Measurements from ENCODE around the gene FEZF1. TPM values are rescaled to one million over a fixed set of nuclear protein-coding genes. Genes with fewer than 3 reads are reported as not detected.
A peak's percentile ranks its signal among the peaks of the same experiment; 100 is the strongest.

Gene FEZF1
- total RNA-seq, 5 donors from 2014 or later (not counting 1 experiment from before 2014, with no cell fraction given), result not detected

- Mint-ChIP-seq H3K27me3 (peaks cover 66 to 86% of the 10 kb centered on the region in 2 donors), H3K4me1 (peaks cover 0 to 6% (median 4%) of the 10 kb centered on the region in 3 donors), H3K36me3 (no peaks in the 10 kb centered on the region), H3K9me3 (peaks cover 0 to 4% (median 0%) of the 10 kb centered on the region in 3 donors), H3K27ac (no peak overlapping the region), H3K4me3 (no peak overlapping the region)
- ATAC-seq (replicated peaks in 1 of 4) (no peak), DNase-seq (no peak)
- Histone ChIP-seq H3K27ac (ENCODE audit: low read length) (no peak overlapping the region), H3K36me3 (ENCODE audit: control insufficient read depth in 2 of 2, extremely low read depth in 1 of 2, insufficient read depth in 1 of 2, low read length in 1 of 2) (no peaks in the 10 kb centered on the region), H3K4me1 (ENCODE audit: control insufficient read depth in 1 of 2, extremely low read depth in 1 of 2, insufficient read depth in 2 of 2, low read length in 2 of 2) (no peaks in the 10 kb centered on the region), H3K27me3 (replicated peaks in 1 of 2; ENCODE audit: control insufficient read depth in 2 of 2, extremely low read depth in 1 of 2, insufficient read depth in 2 of 2, low read length in 1 of 2) (peaks cover 18 to 57% of the 10 kb centered on the region in 2 experiments), H3K9me3 (no peaks in the 10 kb centered on the region), H3K4me3 (ENCODE audit: control insufficient read depth in 1 of 2, extremely low read depth in 1 of 2, low read length in 1 of 2) (no peak overlapping the region)
- 7% methylated on average over 13 of the region's 24 CpGs for WGBS (ENCODE audit: insufficient coverage)
- ChIA-PET CTCF (no interaction called here), POLR2A (no interaction called here)
Measured at GRCh38 chr7:122304996-122305421, 459 bp upstream of the FEZF1 start.

DNA sequence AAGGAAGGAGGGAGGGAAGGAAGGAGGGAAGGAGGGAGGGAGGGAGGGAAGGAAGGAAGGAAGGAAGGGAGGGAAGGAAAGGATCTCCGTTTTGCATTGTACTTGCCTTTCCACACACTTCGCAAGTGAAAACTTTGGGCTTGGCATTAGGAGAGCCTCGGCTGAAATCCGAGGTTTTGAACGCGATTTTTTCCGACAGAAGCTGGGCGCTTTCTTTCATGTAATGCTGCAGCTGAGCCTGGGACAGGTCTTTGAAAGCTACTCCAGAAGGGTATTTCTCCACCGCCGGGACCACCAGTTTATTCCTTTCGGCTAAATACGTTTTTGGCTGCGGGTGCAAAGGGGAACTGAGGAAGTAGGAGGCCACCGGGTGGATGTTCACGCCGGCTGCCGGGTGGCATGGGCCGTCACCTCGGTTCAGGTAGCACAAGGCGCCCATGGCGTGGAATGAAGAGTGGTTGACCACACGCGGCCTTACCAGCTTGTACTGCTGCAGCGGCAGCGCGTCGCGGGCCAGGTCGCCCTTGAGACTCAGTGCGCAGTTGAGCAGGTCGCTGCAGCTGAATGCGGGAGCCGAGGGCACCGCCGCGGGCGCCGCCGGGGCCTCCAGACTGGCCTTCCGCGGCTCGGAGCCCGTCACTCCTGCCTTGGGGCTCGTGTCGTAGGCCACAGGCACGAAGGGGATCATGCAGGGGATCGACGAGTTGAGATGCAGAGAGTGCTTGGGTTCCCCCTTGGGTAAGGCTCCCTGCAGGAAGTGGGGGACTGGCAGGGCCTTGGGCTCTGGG, 825 bp downstream of the FEZF1 start:
- Histone ChIP-seq H3K9me3 (no peaks in the 10 kb centered on the region), H3K4me1 (ENCODE audit: control insufficient read depth in 1 of 2, extremely low read depth in 1 of 2, insufficient read depth in 2 of 2, low read length in 2 of 2) (no peaks in the 10 kb centered on the region), H3K27me3 (replicated peaks in 1 of 2; ENCODE audit: control insufficient read depth in 2 of 2, extremely low read depth in 1 of 2, insufficient read depth in 2 of 2, low read length in 1 of 2) (peaks cover 22 to 58% of the 10 kb centered on the region in 2 experiments), H3K36me3 (ENCODE audit: control insufficient read depth in 2 of 2, extremely low read depth in 1 of 2, insufficient read depth in 1 of 2, low read length in 1 of 2) (no peaks in the 10 kb centered on the region), H3K27ac (ENCODE audit: low read length) (no peak overlapping the region), H3K4me3 (ENCODE audit: control insufficient read depth in 1 of 2, extremely low read depth in 1 of 2, low read length in 1 of 2) (no peak overlapping the region)
- Mint-ChIP-seq H3K27ac (no peak overlapping the region), H3K36me3 (no peaks in the 10 kb centered on the region), H3K27me3 (peaks cover 69 to 86% of the 10 kb centered on the region in 2 donors), H3K4me1 (peaks cover 0 to 2% (median 0%) of the 10 kb centered on the region in 3 donors), H3K4me3 (no peak overlapping the region), H3K9me3 (peaks cover 0 to 9% (median 0%) of the 10 kb centered on the region in 3 donors)
- ChIA-PET CTCF (no interaction called here), POLR2A (no interaction called here)
- DNase-seq, result no peak
- WGBS (ENCODE audit: insufficient coverage), result 8% methylated on average over 48 of the region's 48 CpGs
- ATAC-seq (replicated peaks in 1 of 4), result no peak

- Mint-ChIP-seq H3K27ac (no peak overlapping the region), H3K4me3 (no peak overlapping the region), H3K27me3 (peaks cover 70 to 89% of the 10 kb centered on the region in 2 donors), H3K4me1 (peaks cover 0 to 2% (median 0%) of the 10 kb centered on the region in 3 donors), H3K9me3 (peaks cover 0 to 9% (median 0%) of the 10 kb centered on the region in 3 donors), H3K36me3 (no peaks in the 10 kb centered on the region)
- Histone ChIP-seq H3K36me3 (ENCODE audit: control insufficient read depth in 2 of 2, extremely low read depth in 1 of 2, insufficient read depth in 1 of 2, low read length in 1 of 2) (no peaks in the 10 kb centered on the region), H3K4me1 (ENCODE audit: control insufficient read depth in 1 of 2, extremely low read depth in 1 of 2, insufficient read depth in 2 of 2, low read length in 2 of 2) (no peaks in the 10 kb centered on the region), H3K27me3 (replicated peaks in 1 of 2; ENCODE audit: control insufficient read depth in 2 of 2, extremely low read depth in 1 of 2, insufficient read depth in 2 of 2, low read length in 1 of 2) (peaks cover 25 to 58% of the 10 kb centered on the region in 2 experiments), H3K27ac (ENCODE audit: low read length) (no peak overlapping the region), H3K4me3 (ENCODE audit: control insufficient read depth in 1 of 2, extremely low read depth in 1 of 2, low read length in 1 of 2) (no peak overlapping the region), H3K9me3 (no peaks in the 10 kb centered on the region)
- 11% methylated on average over 3 of the region's 16 CpGs for WGBS (ENCODE audit: insufficient coverage)
- DNase-seq (no peak), ATAC-seq (replicated peaks in 1 of 4) (no peak)
- CTCF ChIA-PET, result no interaction called here
- POLR2A ChIA-PET, result no interaction called here
Measured at GRCh38 chr7:122302761-122303530, 1.6 kb downstream of the FEZF1 start.

DNA sequence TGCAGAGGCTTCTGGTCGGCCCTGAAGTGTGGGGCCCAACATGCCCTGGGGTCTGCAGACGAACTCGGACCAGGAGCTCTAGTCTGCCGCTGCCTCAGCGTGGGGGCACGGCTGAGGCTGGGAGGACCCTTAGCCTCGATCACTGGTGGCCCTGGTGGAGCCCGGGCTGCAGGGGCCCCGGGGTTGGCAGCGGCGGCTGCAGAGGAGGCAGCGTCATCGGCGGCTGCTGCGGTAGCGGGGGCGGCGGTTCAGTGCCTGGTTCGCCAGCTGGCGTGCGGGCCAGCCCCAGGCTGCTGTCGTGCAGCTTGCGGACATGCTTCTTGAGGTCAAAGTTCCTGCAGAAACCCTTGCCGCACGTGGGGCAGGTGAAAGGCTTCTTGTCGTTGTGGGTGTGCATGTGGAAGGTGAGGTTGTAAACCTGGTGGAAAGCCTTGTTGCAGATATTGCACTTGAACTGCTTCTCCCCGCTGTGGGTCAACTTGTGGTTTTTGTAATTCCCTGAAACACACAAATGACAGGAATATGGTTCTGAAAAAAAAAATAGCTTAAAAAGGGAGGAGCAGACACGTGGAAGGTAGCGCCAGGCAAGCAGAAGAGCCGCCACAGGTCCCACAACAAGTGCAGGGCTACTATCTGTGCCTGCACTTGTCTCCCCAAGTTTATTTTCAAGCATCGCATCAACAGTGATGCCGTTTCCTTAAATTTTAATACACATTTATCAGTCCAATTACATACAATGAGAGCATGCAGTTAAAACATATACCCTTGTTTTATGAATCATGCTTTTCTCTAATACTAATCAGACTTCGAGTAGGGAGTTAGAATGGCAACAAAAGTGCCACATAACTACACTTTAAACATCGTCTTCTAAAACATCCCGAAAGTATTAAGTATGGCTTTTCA, 2.4 kb downstream of the FEZF1 start:
- Histone ChIP-seq H3K27me3 (replicated peaks in 1 of 2; ENCODE audit: control insufficient read depth in 2 of 2, extremely low read depth in 1 of 2, insufficient read depth in 2 of 2, low read length in 1 of 2) (peaks cover 23 to 56% of the 10 kb centered on the region in 2 experiments), H3K27ac (ENCODE audit: low read length) (no peak overlapping the region), H3K4me3 (ENCODE audit: control insufficient read depth in 1 of 2, extremely low read depth in 1 of 2, low read length in 1 of 2) (no peak overlapping the region), H3K9me3 (no peaks in the 10 kb centered on the region), H3K36me3 (ENCODE audit: control insufficient read depth in 2 of 2, extremely low read depth in 1 of 2, insufficient read depth in 1 of 2, low read length in 1 of 2) (no peaks in the 10 kb centered on the region), H3K4me1 (ENCODE audit: control insufficient read depth in 1 of 2, extremely low read depth in 1 of 2, insufficient read depth in 2 of 2, low read length in 2 of 2) (no peaks in the 10 kb centered on the region)
- 10% methylated on average over 30 of the region's 35 CpGs for WGBS (ENCODE audit: insufficient coverage)
- no peak for ATAC-seq (replicated peaks in 1 of 4)
- DNase-seq, result no peak
- CTCF ChIA-PET, result no interaction called here
- H3K36me3 Mint-ChIP-seq, result no peaks in the 10 kb centered on the region
- H3K4me1 Mint-ChIP-seq, result peaks cover 0 to 2% (median 0%) of the 10 kb centered on the region in 3 donors
- H3K9me3 Mint-ChIP-seq, result peaks cover 0 to 9% (median 0%) of the 10 kb centered on the region in 3 donors
- peak overlapping the region in 1 of 2 donors; percentile 49 for H3K27ac Mint-ChIP-seq
- no peak overlapping the region for H3K4me3 Mint-ChIP-seq
- peaks cover 73 to 80% of the 10 kb centered on the region in 2 donors for H3K27me3 Mint-ChIP-seq
- POLR2A ChIA-PET, result no interaction called here

DNA sequence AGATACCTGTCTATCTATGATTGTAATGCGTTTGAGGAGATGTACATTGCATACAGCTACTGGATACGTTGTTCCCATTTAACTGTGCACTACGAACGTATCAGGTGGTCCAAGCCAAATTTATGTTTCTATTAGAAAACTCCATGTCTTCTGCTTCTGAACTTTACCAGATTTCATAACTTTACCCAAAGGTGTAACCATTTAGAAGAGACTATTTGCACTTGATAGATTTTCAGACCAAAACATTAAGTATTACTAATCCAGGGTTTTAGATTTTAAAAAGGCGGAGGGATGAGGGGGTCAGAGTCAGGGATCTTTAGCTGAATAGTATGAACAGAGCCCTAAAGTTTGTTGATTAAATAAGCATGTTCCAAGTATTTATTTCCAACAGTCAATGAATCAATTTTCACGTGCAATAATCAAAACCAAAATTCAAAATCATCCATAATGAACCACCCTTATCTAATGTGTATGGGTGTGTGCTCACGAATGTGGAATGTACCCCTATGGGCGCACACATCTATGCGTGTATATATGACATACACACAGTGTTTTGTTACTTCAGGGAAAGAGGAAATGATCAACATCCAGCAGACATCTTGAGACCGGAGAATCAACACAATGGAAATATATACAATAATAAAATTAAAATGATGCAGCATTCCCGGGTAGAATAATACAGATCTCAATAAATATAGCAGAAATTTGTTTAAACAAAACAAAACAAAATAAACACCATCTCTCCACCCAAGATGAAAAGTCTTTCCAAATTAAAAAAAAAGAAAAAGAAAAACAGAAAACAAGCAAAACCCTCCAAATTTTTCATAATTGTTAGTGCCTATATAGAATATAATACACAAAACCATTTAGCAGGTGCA, 3.4 kb downstream of the FEZF1 start:
- no peak for ATAC-seq (replicated peaks in 1 of 4)
- Mint-ChIP-seq H3K4me3 (no peak overlapping the region), H3K27me3 (peaks cover 68 to 72% of the 10 kb centered on the region in 2 donors), H3K36me3 (no peaks in the 10 kb centered on the region), H3K9me3 (peaks cover 0 to 9% (median 0%) of the 10 kb centered on the region in 3 donors), H3K27ac (no peak overlapping the region), H3K4me1 (peaks cover 0 to 2% (median 0%) of the 10 kb centered on the region in 3 donors)
- H3K4me3 ChIP-seq (ENCODE audit: control insufficient read depth in 1 of 2, extremely low read depth in 1 of 2, low read length in 1 of 2), result no peak overlapping the region
- H3K27ac ChIP-seq (ENCODE audit: low read length), result no peak overlapping the region
- no peaks in the 10 kb centered on the region for H3K4me1 ChIP-seq (ENCODE audit: control insufficient read depth in 1 of 2, extremely low read depth in 1 of 2, insufficient read depth in 2 of 2, low read length in 2 of 2)
- peaks cover 23 to 46% of the 10 kb centered on the region in 2 experiments for H3K27me3 ChIP-seq (replicated peaks in 1 of 2; ENCODE audit: control insufficient read depth in 2 of 2, extremely low read depth in 1 of 2, insufficient read depth in 2 of 2, low read length in 1 of 2)
- H3K36me3 ChIP-seq (ENCODE audit: control insufficient read depth in 2 of 2, extremely low read depth in 1 of 2, insufficient read depth in 1 of 2, low read length in 1 of 2), result no peaks in the 10 kb centered on the region
- WGBS (ENCODE audit: insufficient coverage), result 20% methylated on average over 1 of the region's 11 CpGs
- ChIA-PET CTCF (no interaction called here), POLR2A (no interaction called here)
- H3K9me3 ChIP-seq, result no peaks in the 10 kb centered on the region
- no peak for DNase-seq

Data from T-cell (primary cell).